HG03060 (cell line): ENCODE measurements around the gene MIER2.
"Not testable (repeated sequence)": the region's sequence is repeated elsewhere in the genome, so short reads cannot be mapped to it uniquely, and the experiment has no call there.

Source experiments
- ATAC-seq: cut with Tn5 transposase; IDR thresholded peaks from one replicate; pipeline ENCODE4 v1.9.1; 2021; ENCODE audit warnings: low read depth, moderate number of reproducible peaks; ENCODE audit not compliant: unreplicated experiment

MIER2 gene

DNA sequence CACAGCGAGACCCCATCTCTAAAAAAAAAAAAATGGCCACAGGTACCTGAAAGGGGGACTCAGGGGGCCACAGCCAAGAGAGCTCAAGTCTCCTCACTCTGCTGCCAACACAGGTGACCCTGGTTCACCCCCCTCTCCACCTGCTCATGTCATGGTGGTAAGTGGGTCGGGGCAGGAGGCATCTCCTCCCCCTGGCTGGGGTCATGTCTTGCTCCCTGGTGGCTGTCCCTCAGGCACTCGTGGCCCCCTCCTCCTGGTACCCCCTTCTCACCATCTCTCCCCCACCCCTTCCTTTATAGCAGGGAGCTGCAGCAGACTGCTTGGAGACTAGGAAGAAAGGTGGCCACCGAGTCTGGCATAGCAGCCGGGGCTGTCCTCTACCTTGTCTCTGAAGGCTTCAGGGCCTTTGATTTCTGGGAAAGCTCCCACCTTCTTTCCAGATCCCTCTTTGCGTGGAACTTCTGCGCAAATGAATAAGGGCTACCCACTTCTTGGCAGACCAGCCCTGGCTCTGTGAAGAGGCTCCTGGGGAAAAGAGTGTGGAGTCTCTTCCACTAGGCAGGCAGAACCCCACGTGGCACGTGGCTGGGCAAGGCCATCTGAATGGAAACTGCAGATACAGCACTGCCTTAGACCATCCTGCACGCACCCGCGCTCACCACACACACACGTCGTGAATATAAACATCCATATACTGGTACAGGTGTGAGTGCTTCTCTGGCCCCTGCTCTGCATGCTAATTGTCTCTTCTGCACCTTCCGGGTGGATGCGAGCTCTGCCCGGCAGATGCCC is 20.1 kb upstream of the MIER2 start:
- no peak for ATAC-seq

DNA sequence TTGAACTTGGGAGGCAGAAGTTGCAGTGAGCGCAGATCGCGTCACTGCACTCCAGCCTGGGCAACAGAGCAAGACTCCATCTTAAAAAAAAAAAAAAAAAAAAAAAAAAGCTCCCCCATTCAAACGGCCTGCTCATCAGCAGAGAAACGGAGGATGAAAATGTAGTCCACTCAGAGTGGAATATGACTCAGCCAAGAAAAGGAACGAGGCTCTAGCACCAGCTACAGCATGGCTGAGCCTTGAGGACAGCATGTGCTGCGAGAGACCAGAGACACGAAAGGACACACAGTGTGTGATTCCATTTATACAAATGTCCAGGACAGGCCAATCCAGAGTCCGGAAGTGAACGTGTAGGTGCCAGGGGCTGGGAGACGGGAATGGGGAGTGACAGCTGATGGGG is 18.1 kb upstream of the MIER2 start:
- no peak for ATAC-seq

DNA sequence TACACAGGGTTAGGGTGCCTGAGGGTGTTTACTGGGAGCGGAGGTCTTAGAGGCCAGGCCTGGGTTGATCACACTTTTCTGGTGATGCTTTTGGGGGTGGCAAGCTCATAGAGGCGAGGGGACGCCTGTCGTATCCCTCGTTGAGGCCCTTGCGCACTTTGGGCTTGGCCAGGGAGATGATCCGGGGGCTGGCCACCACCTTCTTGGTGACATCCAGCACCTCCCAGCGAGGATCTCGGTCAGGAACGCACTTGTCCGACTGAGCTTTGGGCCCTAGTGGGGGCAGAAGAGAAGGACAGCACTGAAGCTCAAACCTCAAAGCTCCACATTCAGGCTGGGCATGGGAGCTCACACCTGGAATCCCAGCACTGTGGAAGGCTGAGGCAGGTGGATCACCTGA is 17.6 kb upstream of the MIER2 start:
- ATAC-seq, result no peak

DNA sequence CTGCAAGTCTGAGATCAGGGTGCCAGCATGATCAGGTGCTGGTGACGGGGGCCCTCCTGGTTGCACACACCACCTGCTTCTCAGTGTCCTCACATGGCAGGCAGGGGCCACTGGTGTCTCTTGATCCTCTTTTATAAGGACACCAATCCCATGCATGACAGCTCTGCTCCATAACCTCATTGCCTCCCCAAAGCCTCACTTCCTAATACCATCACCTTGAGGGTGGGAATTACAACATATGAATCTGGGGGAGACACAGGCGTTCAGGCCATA is 15.0 kb upstream of the MIER2 start:
- no peak for ATAC-seq

DNA sequence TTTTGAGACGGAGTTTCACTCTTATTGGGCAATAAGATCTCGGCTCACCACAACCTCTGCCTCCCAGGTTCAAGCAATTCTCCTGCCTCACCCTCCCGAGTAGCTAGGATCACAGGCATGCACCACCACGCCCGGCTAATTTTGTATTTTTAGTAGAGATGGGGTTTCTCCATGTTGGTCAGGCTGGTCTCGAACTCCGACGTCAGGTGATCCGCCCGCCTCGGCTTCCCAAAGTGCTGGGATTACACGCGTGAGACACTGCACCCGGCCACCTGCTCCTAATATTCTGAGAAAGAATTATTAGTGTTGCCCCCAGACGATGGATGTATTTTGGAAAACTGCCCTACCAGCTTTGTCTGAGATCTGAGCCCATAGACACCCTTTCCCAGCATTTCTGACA is 10.9 kb upstream of the MIER2 start:
- ATAC-seq, result not testable (repeated sequence)

DNA sequence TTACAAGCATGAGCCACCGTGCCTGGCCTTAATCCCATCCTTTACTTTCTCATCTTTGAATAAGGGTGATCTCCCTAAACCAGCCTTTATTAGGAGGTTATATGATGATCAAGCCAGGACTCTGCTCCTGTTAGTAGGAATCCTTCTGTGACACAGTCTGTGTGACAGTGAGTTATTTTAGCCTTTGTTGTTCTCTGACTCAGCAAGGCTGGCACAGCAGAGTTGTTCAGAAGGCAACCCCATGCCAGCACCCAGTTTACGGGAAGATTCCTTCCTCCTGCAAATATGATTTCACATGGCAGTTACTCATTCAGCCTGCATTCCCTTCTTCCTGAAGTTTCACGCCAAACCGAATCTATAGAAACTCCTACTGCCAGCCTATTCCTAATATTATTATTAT is 10.5 kb upstream of the MIER2 start:
- no peak for ATAC-seq

DNA sequence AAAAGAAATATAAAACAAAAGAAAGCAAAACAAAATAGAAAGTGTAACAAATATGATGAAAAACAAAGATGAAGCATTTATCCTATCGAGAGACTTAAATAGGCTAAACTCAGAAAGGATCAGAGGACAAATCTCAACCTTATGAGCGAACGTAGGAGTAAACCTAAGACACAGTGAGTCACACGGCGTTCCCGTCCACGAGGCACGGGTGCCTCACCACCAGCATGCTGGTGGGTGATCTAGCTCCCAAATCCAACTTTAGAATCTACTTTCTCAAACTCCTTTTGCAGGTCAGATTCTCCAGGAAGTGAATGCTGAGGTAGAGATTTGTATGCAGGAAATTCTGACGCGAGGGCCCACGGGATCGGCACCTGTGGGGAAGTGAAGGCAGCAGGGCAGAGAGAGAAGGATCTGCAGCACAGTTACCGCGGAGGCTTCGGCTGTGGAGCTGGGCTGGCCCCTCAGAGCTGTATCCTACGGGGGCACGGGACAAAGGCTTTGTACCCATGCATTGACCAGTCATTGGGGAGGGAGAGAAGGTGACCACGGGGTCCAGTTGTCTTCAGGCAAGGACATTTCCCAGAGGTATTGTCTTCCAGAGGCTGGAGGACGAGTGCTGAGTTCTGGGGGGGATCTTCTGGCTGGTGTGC is 7.5 kb upstream of the MIER2 start:
- no peak for ATAC-seq

DNA sequence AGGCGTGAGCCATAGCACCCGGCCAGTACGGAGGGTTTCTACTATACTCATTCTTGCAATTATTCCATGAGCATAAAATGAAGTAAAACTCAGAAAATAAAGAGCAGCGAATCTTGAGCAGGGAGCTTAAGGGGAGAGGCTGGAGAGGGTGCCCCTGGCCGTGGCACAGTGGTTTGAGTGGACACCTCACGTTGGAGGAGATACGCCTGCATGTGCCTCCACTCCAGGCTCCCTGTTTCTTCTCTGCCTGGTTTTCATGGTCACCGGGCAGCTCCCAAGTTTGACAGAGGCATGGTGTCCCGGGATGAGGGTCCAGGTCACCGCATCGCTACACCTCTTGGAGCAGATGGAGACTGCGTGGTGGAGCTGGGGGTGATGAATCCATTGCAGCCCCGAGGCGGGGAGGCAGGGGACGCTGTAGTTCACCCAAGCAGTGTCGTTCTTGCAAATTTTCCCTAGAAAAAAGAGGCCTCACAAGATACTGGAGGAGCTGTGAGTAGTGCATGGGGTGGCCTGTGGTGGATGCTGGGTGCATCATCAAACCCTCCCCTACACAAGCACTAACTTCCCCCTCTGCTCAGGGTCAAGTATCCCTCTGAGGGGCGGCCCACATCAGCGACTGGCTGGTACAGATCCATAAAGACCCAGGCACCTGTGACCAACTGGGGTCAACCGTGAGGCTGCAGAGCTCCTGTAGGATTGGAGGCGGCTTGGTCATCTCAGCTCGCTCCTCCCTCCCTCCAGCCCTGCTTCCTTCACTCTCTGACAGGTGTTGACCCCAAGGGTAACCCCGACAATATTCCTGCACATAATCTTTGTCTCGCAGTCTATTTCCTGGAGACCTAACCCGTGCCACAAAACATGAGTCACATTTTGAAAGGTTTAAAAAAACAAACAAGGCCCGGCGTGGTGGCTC is 3.6 kb upstream of the MIER2 start:
- ATAC-seq, result no peak

DNA sequence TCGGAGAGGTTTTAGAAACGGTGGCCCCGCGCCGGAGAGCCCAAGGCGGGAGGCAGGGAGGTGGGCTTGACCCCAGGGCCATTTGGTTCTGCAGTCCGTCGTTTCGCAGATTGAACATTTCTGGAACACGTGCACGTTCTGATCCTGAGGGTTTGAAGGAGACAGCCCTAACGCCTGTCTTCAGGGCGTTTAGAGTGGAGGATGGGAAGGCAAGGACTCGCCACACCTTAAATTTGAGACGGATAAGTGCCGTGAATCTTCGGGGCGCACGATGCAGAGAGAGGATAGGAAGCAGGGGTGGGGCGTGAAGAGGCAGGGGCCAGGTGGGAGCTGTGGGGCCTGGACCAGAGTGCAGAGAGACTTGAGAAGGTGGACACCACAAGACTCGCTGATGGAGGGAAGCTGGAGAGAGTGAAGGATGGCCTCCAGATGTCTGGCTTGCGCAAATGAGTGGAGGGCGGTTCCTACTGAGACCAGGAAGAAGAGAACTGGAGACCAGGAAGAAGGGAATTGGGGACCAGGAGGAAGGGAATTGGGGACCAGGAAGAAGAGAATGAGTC is 804 bp upstream of the MIER2 start:
- ATAC-seq, result no peak

DNA sequence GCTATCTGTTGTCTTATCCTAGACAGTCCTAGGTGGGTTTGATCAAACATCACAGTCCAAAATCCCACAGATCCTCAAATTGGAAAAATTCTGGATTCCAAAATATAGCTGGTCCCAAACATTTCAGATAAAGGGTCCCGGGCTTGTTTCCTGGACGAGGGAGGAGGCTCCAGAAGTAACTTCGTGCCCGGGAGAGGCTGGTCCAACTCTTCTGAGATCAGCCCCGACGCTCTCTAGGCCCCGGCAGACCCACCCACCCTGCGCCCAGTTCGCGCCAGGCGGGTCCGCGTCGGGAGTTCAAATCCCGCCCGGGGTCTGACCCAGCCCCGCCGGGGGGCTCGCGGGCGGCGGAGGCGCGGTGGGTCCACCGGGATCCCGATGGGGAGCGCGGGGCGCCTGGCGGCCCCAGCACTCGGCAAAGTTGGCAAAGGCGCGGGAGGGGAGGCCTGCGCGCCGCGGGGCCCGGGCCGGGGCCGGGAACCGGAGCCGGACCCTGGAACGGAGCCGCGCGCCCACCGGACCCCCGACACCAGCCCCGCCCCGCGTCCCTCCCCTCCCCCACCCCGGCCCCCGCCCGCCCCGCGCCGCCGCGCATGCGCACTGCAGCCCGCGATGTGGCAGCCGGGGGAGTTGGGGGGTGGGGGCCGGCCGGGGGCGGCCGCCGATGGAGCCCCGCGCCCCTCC is 513 bp downstream of the MIER2 start:
- no peak for ATAC-seq

DNA sequence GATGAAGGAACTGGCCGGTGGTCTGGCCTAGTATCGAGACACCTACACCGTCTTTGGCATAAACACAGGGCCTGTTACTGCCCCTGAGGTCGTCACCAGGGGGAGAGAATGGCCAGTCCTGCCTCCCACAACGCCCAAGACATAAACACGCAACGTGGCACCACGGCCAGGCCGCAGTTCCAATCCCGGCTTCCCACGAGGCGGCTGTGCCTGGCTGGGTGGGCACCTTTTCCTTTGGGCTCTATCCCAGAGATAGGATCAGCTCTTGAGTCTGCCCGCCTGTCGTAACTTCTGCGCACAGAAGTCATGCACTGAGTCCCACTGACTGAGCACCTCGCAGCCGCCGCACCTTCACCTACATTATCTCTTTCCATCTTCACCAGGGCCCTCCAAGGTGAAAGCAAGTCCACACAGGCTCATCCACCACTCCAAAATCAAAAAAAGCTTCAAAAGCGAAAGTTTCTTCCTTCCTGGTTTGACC is 1.1 kb downstream of the MIER2 start:
- ATAC-seq, result no peak

DNA sequence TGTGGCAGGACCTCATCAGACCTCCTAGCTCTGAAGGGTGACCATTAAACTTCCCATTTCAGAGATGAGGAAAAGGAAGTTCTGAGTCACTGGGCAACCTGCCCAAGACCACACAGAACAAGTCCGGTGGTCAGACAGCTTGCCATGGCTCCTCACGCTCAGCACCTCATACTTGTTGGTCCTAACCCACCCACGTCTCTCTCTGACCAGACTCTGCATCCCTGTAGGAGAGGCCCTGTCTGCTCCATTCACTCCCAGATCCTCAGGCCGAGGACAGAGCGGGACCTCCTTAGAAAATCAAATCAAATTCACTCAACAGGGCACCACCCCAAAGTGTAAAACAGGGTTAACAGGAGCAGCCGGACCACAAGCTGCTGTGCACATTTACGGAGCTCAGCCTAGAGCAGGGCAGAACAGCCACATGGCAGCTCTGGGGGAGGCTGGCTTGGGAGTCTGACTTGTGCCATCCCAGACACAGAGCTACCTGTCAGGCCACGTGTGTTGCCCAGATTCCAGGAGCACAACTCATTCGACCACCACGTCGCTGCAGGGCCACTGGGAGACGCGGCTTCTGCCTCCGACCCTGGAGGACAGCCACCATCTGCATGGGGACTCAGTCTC is 1.7 kb downstream of the MIER2 start:
- ATAC-seq, result no peak

DNA sequence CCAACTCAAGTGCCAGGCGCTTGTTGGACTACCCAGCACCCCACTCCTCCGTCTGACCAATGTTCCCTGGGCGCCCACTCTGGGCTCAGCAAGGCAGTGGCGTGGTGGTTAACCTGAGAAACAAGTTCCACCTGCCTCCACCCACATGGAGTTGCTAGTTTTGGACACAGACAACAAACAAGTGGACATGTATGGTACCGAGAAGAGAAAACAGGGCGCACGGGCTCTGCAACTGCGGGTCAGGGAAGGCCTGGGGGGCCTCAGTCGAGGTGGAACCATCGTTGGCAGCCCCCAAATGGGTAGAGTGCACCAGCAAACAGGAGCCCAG is 2.5 kb downstream of the MIER2 start:
- ATAC-seq, result no peak

DNA sequence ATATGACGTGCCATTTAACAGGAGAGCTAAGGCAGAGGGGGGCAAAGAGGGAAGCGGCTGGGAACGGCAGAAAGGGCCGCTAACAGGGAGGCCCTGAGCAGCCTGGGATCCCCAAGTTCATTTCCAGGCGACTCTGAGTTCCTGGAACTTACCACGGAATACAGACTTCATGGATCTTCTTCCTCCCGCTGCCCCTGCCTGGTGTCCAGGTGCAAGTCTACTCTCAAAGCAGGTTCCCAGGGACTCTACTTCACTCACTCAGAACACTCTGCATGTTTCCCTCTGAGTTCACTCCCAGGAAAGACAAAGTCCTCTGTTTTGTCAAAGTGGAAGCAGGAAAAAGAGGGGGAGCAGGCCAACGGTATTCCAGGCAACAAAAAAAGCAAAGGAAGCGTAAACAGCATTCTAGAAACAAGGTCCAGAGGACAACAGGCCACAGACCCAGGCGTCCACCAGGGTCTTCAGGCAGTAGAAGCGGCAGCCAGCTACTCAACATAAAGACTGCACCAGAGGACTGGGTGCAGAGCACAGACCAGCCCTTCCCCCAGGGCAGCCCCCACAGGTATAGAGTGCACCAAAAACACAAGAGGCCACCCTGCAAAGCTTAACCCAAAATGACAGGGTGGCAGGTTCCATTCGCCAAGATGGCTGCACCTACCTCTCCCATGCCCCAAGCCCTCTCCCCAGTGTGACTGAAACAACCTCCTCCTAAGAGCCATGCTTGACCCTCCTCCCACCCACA is 3.0 kb downstream of the MIER2 start:
- no peak for ATAC-seq

DNA sequence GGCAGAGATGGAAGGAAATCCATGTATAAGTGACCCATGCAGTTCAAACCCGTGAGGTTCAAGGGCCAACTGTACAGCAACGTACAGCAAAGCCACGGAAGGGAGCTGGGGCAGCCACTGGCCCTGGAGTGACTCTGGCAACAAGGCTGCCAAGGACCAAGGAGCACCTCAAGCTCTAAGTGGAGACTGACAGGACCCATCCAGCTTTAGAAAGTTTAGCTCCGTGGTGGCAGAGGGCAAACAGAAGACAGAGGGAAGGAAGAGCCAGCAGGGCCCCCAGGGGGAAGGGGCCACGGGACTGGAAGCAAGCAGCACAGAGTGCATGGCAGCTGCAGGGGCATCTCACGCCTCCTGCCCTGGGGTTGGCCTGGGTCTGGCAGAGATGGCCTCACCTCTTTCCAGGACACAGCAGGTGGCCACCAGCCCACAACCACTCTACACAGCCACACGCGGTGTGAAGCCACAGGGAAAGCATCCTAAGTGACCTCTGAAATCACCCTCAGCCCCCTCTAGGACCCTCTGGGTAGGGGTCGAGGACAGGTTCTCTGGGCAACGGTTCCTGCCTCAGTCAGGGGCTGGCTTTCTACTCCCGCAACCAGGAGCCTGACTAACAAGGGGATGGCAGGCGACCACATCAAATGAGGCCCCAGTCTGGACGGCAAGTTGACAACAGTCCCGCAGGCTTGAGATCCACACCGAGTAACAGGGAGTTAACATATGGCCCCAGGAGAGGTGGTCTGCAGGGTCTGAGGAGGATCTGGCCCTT is 3.8 kb downstream of the MIER2 start:
- no peak for ATAC-seq

DNA sequence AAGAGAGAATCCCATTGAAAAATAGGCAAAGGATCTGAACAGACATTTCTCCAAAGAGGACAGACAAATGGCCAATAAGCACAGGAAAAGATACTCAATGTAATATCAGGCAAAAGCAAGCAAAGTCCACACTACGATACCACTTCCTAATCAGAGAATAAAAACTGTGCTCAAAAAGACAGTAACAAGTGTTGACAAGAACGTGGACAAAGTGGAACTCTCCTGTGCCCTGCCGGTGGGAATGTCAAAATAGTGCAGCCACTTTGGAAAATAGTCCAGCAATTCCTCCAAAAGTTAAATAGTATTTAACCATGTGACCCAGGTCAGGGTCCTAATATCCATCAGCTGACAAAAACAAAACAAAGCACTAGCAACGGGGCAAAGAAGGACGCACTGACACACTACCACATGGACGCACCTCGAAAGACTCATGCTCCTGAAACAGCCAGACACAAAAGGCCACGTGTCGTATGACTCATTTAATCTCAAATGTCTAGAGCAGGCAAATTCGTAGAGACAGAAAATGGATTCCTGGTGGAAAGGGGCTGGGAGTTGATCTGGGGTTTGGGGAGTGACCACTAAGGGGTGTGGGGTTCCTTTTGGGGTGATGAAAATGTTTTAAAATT is 5.2 kb downstream of the MIER2 start:
- ATAC-seq, result no peak

DNA sequence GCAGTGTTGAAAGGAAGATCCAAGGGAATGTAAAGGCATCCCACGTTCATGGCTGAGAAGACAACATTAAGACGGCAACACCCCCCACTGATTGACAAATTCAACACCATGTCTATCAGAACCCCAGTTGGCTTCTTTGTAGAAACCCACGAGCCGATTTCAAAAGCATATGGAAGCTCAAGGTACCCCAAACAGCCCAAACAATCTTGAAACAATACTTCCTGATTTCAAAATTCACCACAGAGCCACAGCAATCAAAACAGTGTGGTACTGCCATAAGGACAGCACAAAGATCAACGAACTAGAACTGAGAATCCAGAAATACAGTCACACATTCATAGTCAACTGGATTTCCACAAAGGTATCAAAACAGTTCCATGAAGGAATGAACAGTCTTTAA is 6.2 kb downstream of the MIER2 start:
- ATAC-seq, result no peak

DNA sequence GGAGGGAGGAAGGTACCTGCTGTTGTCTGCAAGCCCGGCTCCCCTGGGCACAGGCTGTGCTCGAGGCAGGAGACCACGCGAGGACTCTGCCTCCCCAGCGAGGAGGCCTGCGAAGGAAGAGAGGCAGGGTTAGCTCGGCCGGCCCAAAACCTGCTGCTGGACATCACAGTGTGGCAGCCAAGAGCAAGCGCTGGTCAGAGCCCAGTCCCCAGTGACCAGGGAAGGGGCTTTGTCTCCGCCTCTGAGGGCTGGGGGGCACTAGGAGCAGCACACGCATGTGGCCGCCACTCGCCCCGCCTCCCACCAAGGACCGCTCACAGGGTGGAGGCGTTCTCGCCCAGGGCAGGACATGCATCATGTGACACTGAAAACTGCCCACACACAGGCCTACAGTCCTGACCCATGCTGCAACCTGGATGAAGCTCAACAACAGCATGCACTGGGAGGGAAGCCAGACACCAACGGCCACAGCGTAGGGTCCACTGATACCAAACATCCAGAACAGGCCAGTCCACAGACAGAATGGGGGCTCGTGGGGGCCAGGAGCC is 8.5 kb downstream of the MIER2 start:
- ATAC-seq, result no peak
